NCI-H774 (cell line): ENCODE measurements around the gene CYP2W1.

Experiments
- DNase-seq: peaks from one replicate; lab custom pipeline; 2025; lab: John Stamatoyannopoulos, UW

CYP2W1 gene

DNA sequence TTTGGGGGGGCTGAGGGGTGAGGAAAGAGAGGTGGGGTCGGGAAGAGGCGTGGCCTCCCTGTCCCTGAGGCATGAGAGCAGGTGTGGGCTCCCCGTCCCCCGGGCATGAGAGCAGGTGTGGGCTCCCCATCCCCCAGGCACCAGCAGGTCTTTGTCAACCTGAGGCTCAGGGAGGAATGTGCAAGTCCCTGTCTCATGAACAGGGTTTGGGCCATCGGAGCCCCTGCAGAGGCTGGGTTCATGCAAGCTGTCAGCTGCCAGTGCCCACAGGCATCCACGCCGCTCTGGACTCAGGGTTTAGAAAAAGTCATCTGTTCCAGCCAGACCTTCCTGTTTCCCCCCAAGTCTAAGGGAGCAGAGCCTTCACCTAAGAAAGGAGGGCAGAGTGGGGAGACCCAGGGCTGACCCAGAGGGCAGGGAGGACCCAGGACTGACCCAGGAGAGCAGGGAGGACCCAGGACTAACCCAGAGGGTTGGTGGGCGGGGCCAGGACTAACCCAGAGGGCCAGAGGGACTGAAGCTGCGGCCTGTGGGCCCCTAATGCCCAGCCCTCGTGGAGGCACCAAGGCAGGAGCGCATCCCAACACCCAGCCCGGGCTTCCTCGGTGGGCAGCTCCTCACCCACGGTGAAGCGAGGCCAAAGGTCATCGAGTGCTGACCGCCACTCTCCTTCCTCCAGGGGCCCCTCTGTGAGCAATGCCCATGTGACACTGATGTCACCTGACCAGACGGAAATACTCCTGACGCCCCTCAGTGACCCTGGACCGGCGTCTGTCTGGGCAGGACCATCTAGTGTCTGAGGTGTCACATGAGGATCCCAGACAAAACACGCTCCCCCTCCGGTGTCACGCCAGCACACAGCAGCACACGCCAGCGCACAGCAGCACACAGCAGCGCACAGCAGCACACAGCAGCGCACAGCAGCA is 32.5 kb downstream of the CYP2W1 start:
- no peak for DNase-seq

DNA sequence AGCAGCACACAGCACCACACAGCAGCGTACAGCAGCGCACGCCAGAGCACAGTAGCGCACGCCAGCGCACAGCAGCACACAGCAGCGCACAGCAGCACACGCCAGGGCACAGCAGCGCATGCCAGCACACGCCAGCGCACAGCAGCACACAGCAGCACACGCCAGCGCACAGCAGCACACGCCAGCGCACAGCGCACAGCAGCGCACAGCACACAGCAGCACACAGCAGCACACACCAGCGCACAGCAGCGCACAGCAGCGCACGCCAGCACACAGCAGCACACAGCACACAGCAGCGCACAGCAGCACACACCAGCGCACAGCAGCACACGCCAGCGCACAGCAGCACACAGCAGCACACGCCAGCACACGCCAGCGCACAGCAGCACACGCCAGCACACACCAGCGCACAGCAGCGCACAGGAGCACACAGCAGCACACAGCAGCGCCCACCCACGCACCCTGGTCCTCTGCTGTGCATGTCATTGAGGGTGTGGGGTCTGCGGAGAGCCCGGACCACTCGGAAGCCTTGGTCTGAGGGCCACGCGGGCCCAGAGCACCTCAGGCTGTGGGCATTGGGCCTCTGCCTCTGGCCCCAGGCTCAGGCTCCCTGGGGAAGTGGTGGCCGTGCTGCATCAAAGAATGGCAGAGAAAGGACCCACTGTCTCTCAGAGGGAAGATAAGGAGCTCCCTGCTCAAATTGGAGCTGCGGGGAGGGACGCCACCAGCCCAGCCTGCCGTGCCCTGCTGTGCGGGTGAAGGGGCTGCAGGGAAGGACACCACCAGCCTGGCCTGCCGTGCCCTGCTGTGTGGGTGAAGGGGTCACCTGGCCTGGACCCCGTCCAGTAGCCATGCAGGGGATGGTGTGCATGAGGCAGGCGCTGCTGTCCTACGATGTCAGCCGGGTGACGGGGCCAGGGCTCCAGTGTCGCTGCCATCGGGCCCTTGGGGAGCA is 33.9 kb downstream of the CYP2W1 start:
- DNase-seq = no peak

DNA sequence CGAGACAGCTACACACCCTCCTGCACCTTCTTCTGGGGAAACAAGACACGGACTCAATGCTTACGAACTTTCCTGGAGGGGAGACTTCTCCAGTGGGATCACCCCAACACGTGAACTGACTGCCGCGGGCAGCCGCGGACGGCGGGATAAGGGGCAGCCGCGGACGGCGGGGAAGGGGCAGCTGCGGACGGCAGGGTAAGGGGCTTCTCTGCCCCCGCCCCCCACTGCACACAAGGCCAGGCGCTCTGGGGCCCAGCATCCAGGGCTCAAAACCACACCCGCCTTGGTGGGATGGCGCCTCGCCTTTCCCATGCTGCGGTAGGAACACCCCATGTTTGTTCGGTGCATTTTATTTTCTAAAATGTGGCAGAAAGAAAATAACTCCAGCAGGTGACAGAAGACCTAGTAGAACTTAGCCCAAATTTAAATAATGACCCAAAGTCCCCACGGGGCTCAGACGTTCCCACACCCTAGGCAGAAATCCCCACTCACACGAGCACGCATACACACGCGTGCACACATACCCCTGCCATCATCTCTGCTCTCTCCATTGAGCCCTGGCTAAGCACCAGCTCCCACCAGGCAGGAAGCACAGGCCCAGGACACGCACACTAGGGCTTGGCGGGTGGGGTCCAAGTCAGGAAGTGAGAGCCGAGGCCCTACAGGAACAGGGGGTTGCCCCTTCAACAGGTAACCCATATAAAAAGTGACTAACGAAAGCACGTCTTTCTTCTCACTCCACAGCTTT is 34.8 kb downstream of the CYP2W1 start:
- no peak for DNase-seq

DNA sequence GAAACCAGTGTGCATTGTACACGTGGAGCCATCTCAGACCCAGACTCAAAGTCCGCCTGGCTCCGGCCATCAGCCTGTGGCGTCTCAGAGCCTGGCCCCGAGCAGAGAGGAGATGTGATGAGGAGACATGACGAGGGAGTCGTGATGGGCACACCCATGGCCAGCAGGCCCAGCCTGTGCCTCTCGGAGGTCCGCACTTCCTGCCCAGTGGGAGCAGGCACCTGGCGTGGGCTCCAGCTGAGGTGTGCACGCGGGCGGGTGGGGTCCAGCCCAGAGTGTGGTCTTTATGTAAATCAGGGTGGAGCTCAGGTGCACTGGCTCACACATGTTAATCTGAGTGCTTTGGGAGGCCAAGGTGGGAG is 35.3 kb downstream of the CYP2W1 start:
- DNase-seq = no peak

DNA sequence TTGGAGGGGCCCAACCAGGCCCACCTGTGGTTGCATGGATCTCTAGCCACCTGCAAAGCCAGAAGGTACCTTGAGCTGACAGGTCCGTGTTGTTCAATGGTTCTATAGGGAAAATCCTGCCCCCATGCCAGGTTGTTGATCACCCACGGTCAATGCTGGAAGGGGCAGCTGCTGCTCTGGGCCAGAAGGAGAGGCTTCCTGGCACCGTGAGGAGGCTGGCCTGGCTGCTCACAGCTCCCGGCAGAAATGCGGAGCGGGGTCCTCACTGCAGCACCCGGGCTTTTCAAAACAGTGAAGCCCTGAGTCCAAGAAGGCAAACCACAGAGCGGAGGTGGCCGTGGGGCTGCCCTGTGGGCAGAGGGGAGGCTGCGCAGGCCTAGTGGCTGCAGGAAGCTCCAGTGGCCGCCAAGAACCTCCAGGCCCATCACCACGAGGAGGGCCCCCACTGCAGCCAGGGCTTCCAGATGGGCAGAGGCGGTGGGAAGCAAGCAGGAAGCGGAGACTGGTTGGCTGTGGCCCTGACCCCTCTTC is 36.3 kb downstream of the CYP2W1 start:
- no peak for DNase-seq

DNA sequence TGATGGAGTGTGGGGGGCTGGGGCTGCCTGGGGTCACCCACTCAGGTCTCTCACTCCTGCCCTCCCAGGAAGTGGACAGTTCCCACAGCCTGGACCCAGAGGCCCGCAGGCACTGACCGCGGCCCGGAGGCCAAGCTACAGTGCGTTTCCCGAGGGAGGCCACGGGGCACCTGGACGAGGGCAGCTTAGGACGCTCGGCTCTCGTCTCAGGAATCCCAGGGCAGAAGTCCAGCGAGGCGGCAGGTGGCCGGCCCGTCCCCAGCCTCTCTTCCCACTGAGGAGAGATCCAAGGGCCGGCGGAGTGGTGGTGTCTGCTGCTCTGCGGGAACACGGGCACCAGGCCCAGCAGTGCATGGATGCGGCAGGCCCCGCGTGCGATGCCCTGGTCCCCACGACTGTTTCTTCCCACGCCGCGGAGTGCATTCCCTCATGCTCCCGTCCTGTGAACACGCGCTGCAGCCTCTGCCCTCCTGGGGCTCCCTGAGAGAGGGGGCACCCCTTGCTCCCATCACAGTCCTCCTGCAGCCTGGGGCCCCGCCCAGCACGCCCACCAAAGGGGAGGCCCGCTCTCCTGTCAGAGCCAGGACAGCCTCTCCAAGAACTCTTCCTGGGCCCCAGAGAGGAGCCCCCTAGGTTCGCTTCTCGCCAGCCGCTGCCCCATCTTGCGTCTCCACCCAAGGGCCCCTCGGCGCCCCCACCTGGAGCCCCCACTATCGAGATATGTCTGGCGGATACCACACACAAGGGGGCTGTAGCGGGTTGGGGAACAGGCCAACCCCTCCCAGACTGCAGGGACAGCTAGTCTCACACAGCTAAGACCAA is 37.0 kb downstream of the CYP2W1 start:
- DNase-seq = no peak

DNA sequence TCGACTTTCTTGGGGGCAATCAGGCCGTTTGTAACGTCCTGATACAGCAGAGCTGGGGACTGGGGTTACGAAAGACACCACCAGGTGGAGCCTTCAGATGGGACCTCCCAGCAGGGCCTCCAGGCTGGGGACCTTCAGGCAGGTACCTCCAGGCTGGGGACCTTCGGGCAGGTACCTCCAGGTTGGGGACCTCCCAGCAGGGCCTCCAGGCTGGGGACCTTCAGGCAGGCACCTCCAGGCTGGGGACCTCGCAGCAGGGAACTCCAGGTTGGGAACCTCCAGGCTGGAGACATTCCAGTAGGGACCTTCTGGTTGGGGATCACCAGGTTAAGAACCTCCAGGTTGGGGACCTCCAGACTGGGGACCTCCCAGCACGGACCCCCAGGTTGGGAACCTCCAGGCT is 37.9 kb downstream of the CYP2W1 start:
- no peak for DNase-seq

DNA sequence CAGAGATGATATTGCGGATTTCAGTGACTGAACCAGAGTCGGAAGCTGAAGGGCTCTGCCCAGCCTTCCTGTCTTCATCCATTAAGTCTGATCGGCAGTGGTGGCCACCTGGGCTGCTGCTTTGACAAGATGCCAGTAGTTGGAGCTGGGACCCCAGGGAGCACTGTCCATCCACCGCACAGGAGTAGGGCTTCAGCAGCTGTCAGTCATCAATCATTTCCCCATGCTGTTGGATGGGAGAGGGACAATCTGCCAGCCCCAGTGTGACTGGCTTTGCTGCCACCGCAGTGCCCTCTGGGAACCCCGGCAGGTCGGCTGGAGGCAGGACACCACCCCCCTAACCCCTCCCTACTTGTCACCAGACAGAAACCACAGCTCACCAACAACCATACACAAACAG is 38.4 kb downstream of the CYP2W1 start:
- no peak for DNase-seq

DNA sequence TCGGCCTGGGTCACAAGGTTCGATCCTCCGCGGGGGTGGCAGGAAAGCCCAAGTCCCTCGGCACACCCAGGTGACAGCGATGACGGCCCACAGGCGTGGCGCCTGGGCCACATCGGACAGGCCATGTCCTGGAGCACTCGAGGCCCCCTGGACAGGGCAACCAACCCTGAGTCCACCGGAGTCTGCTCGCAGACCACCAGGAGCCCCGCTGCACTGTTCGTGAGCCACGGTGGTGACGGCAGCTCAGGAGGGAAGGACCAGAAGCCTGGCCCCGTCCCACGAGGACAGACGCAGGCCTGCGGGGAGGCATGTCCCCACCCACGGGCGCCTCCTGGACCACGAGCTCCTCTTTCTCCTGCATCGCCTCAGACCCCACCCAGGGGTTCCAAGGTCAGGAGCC is 39.0 kb downstream of the CYP2W1 start:
- no peak for DNase-seq

DNA sequence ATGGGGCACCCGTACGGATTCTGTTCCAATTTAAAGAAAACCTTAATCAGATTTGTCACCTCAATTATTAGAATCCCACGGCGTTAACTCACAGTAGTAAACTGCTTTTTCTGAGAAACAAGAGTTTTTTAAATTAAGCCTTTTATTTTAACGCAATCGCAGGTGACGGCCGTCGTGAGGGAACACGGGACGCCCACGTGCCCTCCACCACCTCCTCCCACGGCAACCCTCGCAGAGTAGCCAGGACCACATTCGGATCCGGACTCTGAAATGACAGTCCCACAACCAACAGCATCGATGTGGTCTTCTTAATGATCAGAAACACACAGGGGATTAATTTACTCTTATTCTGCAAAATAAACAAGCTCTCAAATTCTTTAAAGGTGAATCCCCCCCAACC is 39.4 kb downstream of the CYP2W1 start:
- no peak for DNase-seq

DNA sequence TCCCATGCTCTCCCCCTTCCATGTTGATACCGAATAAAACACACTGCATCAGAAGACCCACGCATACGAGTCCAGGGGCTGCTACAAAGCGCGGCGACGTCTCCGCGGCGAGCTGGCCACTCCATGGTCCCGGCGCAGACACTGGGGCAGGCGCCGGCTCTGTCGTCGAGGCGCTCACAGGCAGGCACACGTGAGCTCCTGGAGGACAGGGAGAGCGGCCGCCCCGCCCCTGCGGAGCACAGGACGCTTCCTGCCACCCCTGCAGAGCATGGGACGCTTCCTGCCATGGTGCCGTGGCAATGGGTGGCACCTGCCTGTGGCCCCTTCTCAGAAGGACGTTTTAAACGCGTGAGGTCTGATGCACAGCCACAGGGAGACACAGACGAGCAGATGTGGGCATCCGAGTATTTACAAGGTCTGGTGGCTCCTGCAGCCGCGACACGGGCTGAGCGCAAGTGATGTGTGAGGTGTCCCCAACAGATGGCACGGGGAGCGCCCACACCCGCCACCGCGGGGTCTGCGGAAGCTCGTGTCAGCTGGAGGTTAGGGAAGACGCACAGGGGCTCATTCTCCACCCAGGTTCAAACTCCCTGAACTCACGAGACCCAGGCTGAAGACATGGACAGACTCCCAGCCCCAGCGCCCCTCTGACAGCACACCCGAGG is 40.0 kb downstream of the CYP2W1 start:
- no peak for DNase-seq

DNA sequence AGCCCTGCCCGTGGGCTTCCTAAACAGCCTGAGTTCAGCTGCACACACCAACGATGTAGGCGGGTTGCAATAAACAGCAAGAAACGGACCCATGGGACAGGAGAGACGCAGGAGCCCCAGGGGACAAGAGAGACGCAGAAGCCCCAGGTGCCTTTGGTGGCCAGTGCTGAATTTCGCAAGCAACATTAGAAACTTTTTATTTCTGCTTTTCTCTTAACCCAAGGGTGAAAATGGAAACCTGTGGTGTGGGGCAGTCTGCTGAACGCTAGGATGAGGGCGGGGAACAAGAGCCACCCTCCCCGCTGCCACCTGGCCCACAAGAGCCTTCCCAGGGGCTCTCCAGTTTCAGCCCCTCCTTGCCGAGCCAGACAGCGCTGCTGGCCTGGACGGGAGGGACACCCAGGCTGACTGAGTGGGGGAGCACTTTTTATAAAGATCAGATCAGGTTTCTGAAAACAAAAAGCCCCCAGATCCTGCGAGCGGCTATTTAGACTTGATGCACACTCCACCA is 41.4 kb downstream of the CYP2W1 start:
- no peak for DNase-seq

DNA sequence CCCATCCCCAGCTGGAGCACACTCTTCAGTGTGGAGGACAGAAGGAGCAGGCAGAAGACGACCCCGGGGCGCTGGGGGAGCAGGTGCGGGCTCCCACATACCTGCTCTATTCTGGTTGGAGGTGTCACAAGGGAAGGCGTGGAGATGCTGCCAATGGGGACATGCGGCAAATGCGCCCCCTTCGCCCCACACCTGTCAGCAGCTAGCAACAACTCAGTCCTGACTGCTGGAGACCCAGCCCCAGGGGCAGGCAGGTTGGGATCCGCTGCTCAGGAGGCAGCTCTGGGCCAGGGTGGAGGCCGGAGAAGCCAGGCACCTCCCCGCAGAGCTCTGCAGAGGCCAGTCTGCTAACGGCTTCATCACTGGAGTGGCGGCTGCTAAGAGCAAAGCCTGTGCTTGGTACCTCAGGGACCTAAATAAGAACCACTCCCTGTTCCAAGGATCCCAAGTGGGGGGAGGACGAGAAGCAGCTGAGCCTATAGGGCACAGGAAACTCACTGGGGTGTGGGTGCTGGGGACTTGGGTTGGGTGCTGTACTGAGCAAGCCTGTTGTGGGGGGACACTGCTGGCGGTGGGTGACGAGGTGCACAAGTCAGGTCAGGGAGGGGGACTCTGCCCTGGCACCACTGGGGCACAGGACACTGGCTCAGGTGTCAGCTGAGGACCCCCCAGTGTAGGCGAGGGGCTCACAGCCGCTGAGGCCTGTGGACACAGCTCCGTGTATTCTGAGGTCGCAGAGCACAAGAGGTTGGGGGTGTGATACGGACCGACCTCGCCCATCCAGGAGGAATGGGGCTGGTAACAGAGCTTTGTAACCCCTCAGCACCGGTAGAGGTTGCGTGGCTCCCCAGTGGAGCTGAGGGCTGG is 42.1 kb downstream of the CYP2W1 start:
- no peak for DNase-seq

DNA sequence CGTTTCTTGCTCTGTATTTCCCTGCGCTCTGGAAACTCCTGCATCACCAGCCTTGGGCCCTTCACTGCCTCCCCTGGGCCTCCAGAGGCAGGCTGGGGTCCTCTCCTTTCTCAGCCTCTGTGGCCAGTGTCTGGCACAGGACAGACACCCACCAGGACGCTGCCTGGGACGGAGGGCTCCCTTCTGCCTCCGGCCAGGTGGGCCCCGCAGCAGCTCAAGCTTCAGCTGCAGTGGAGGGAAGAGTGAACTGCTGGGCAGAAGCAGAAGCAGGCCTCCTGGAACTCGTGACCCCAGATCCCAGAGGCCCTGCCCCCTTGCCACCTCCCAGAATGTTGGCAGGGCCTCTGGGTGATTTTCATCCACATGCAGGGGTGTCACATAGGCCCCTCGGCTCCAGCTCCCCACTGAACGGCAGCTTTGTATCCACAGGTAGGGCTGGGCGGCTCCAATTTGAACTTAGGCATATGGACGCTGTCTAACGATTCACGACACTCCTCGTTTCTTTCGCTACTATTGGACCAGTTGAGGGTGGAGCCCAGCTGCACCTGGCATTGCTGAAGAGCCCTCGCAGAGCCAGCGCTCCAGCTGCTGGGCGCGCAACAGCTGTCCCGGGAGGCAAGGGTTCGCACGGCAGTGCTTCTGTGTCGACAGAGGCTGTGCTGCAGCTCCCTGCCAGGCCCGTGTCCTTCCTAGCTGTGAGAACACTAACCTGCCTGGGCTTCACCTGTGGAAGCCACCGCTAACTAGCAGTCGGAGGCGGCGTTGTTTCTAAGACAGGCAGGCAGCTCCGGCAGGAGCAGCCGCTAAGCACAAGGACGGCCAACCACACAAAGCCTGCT is 43.0 kb downstream of the CYP2W1 start:
- peak; percentile 49 for DNase-seq

DNA sequence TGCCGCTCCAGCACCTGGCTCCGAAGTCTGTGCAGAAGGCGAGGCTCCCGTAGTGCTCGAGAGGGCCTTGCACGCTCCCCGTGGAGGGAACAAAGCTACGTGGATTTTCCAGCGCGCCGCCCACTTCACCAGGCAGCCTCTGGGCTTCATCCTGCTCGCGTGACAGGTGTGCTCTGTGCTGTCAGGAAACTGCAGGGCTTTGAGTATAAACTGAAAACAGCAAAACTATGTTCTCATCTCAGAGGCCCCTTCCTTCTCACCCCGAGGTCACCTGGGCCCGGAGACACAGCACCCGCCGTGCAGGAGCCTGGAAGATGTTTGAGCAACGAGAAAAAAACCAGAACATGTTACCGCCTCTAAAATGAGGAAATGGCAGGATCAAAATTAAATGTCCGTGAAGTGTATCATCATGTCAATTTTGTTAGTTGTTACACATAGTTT is 43.8 kb downstream of the CYP2W1 start:
- DNase-seq = no peak

DNA sequence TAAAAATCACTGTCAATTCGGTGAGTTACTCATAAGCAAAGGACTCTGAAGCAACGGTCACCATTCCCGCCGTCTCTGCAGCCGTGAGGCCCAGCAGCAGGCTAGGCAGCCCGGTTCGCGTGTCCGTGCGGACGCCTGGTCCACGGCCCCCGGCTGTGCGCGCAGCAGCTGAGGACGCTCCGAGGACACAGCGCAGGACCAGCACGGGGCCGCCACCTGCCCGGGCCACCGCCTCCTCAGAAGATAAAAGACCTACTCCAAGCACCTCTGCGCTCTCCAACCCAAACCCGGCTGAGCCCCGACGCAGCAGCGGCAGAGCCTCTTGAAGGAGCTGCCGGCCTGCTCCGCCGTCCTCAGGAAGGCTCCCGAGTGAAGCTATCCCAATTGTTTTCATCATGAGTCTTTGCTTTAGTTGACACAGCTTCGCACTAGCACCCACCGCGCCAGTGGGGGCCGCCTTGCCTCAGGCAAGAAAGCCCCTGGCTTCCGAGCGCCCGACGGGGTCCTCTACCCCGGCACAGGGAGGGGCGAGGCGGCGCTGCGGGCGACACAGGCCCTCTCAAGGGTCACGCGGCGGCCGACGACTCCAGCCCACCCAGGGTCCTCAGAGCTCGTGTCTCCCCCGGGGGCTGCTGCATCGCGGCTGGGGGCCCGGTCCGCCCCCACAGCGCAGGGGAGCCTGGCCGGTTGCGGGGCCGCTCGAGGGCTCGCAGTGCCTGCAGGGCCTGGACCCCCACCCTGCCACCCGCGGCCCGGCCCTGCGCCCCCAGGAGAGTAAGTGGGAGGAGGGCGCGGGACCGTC is 44.5 kb downstream of the CYP2W1 start:
- no peak for DNase-seq

DNA sequence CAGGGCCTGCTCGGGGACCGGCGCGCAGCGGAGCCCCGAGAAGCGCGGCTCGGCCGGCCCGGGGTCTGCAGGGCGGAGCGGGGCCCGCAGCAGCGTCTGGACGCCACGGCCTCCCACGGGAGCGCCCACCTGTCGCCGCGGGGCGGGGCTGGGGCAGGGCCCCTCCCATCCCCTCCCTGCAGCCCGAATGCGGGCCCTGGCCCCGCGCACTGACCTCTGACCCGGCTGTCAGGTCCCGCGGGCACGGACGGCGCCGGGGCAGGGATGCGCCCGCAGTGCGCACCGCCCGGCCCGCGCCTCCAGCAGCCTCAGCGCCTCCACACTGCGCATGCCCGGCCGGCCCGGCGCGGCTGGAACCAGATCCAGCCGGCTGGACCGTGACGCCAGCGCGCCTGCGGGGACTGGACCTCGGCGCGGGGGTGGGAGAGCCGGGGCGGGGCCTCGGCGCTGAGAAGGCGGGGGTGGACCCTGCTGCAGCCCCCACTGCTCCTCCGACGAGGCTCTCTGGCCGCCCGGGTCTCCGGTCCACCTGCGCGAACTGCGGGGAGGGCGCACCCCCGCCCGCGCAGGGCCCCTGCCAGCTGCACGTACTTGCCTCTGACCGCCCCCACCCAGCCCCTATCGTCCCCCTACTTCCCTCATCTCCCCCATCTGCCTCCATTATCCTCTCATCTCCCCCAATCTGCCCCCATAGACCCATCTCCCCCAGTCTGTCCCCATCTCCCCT is 45.2 kb downstream of the CYP2W1 start:
- peak; percentile 85 for DNase-seq
